ENCODE results near the gene EPB41.

The EPB41 gene

GRCh38 chr1:28914228-28915030 is at the start of gene EPB41:
EPB41 (plus strand) TSS chr1:28914569; CDS start chr1:28987438, 72,869 bp downstream.
- Histone ChIP-seq H3K4me3 (ENCODE audit: low read length) (peak within 1 kb of the TSS; percentile 92), H3K9ac (ENCODE audit: low read length) (peak within 1 kb of the TSS; percentile 56), H3K4me2 (ENCODE audit: low read length) (peak within 1 kb of the TSS; percentile 94), H4K20me1 (ENCODE audit: insufficient read depth, low read length) (peaks cover 22% of the 10 kb centered on the region), H3K79me2 (ENCODE audit: low read length) (peaks cover 47% of the 10 kb centered on the region), H3K4me1 (ENCODE audit: low read length) (peaks cover 13% of the 10 kb centered on the region), H3K27ac (ENCODE audit: low read length) (no peak within 1 kb of the TSS), H2AFZ (ENCODE audit: low read depth, low read length) (0 out of 2 replicates have a peak within 1 kb of the TSS, but pooled peaks have one; percentile 68), H3K9me3 (ENCODE audit: insufficient read depth, low read length) (no peaks in the 10 kb centered on the region), H3K36me3 (replicated peaks; ENCODE audit: low read depth, low read length) (no peaks in the 10 kb centered on the region), H3K27me3 (ENCODE audit: low read depth, low read length) (no peaks in the 10 kb centered on the region)
- TF ChIP-seq CTCF (IDR thresholded peaks at IDR 0.05; ENCODE audit: low read depth, low read length) (no peak), EZH2phosphoT487 (IDR thresholded peaks at IDR 0.05; ENCODE audit: low read depth) (no peak)

- Histone ChIP-seq H4K20me1 (ENCODE audit: insufficient read depth, low read length) (no peaks in the 10 kb centered on the region), H3K27me3 (ENCODE audit: low read depth, low read length) (no peaks in the 10 kb centered on the region), H3K4me1 (ENCODE audit: low read length) (peaks cover 24% of the 10 kb centered on the region), H3K36me3 (replicated peaks; ENCODE audit: low read depth, low read length) (no peaks in the 10 kb centered on the region), H3K27ac (ENCODE audit: low read length) (no peak overlapping the region), H3K79me2 (ENCODE audit: low read length) (no peaks in the 10 kb centered on the region), H3K9ac (ENCODE audit: low read length) (no peak overlapping the region), H2AFZ (ENCODE audit: low read depth, low read length) (no peak overlapping the region), H3K9me3 (ENCODE audit: insufficient read depth, low read length) (no peaks in the 10 kb centered on the region), H3K4me2 (ENCODE audit: low read length) (no peak overlapping the region), H3K4me3 (ENCODE audit: low read length) (no peak overlapping the region)
- no peak for TF ChIP-seq EZH2phosphoT487 (IDR thresholded peaks at IDR 0.05; ENCODE audit: low read depth)
- TF ChIP-seq CTCF (IDR thresholded peaks at IDR 0.05; ENCODE audit: low read depth, low read length) = no peak
Observed at GRCh38 chr1:28864695-28865094, 49.7 kb upstream of the EPB41 start.

- H3K27me3 ChIP-seq (ENCODE audit: low read depth, low read length) = no peaks in the 10 kb centered on the region
- H4K20me1 ChIP-seq (ENCODE audit: insufficient read depth, low read length) = no peaks in the 10 kb centered on the region
- H3K4me2 ChIP-seq (ENCODE audit: low read length) = peak overlapping the region; percentile 32
- H3K27ac ChIP-seq (ENCODE audit: low read length) = no peak overlapping the region
- H3K79me2 ChIP-seq (ENCODE audit: low read length) = no peaks in the 10 kb centered on the region
- no peak overlapping the region for H3K9ac ChIP-seq (ENCODE audit: low read length)
- H3K36me3 ChIP-seq (replicated peaks; ENCODE audit: low read depth, low read length) = no peaks in the 10 kb centered on the region
- H3K4me3 ChIP-seq (ENCODE audit: low read length) = no peak overlapping the region
- H3K4me1 ChIP-seq (ENCODE audit: low read length) = peaks cover 10% of the 10 kb centered on the region
- TF ChIP-seq CTCF (IDR thresholded peaks at IDR 0.05; ENCODE audit: low read depth, low read length) (no peak), EZH2phosphoT487 (IDR thresholded peaks at IDR 0.05; ENCODE audit: low read depth) (no peak)
- H2AFZ ChIP-seq (ENCODE audit: low read depth, low read length) = no peak overlapping the region
- no peaks in the 10 kb centered on the region for H3K9me3 ChIP-seq (ENCODE audit: insufficient read depth, low read length)
Observed at GRCh38 chr1:28865997-28866650, 48.2 kb upstream of the EPB41 start.

GRCh38 chr1:28867850-28868249 is 46.5 kb upstream of the EPB41 start:
- Histone ChIP-seq H3K9me3 (ENCODE audit: insufficient read depth, low read length) (no peaks in the 10 kb centered on the region), H3K79me2 (ENCODE audit: low read length) (no peaks in the 10 kb centered on the region), H3K4me3 (ENCODE audit: low read length) (no peak overlapping the region), H4K20me1 (ENCODE audit: insufficient read depth, low read length) (no peaks in the 10 kb centered on the region), H3K4me2 (ENCODE audit: low read length) (no peak overlapping the region), H3K27me3 (ENCODE audit: low read depth, low read length) (no peaks in the 10 kb centered on the region), H3K4me1 (ENCODE audit: low read length) (peaks cover 10% of the 10 kb centered on the region), H3K36me3 (replicated peaks; ENCODE audit: low read depth, low read length) (no peaks in the 10 kb centered on the region), H3K27ac (ENCODE audit: low read length) (no peak overlapping the region), H2AFZ (ENCODE audit: low read depth, low read length) (no peak overlapping the region), H3K9ac (ENCODE audit: low read length) (no peak overlapping the region)
- TF ChIP-seq EZH2phosphoT487 (IDR thresholded peaks at IDR 0.05; ENCODE audit: low read depth) = no peak
- TF ChIP-seq CTCF (IDR thresholded peaks at IDR 0.05; ENCODE audit: low read depth, low read length) = no peak
